NCI-H2081 (cell line): ENCODE measurements around the gene SMIM1.

Source experiments
- DNase-seq, 2 experiments: peaks; one replicate each; lab custom pipeline; 2025; lab: John Stamatoyannopoulos, UW

Gene SMIM1

GRCh38 chr1:3756394-3756793, 16.2 kb upstream of the SMIM1 start:
- no peak for DNase-seq

- no peak for DNase-seq
Observed at GRCh38 chr1:3759164-3759563, 13.4 kb upstream of the SMIM1 start.

GRCh38 chr1:3759796-3760195, 12.8 kb upstream of the SMIM1 start:
- no peak for DNase-seq

- DNase-seq: no peak
Observed at GRCh38 chr1:3761296-3762010, 11.1 kb upstream of the SMIM1 start.

GRCh38 chr1:3762151-3762872, 10.2 kb upstream of the SMIM1 start:
- no peak for DNase-seq

- no peak for DNase-seq
Observed at GRCh38 chr1:3762873-3763228, 9.7 kb upstream of the SMIM1 start.

- no peak for DNase-seq
Observed at GRCh38 chr1:3763351-3764125, 9.0 kb upstream of the SMIM1 start.

GRCh38 chr1:3767328-3767925, 5.1 kb upstream of the SMIM1 start:
- no peak for DNase-seq

- DNase-seq: no peak
Observed at GRCh38 chr1:3768811-3769390, 3.6 kb upstream of the SMIM1 start.

- no peak for DNase-seq
Observed at GRCh38 chr1:3770047-3770765, 2.3 kb upstream of the SMIM1 start.

- no peak for DNase-seq
Observed at GRCh38 chr1:3771108-3772026, 1.2 kb upstream of the SMIM1 start.

- DNase-seq: peak; percentile 61 to 84
Observed at GRCh38 chr1:3772027-3772714, 378 bp upstream of the SMIM1 start.

- DNase-seq: no peak
Observed at GRCh38 chr1:3773572-3774275, 1.2 kb downstream of the SMIM1 start.

GRCh38 chr1:3774276-3774945, 1.9 kb downstream of the SMIM1 start:
- no peak for DNase-seq

- DNase-seq: no peak
Observed at GRCh38 chr1:3774946-3775489, 2.5 kb downstream of the SMIM1 start.

GRCh38 chr1:3775490-3776230, 3.1 kb downstream of the SMIM1 start:
- peak; percentile 54 to 77 for DNase-seq

GRCh38 chr1:3776231-3776961, 3.8 kb downstream of the SMIM1 start:
- DNase-seq: peak in 1 of 2 experiments; percentile 30
